Measurements from ENCODE around the gene ECE1.

Gene ECE1

DNA sequence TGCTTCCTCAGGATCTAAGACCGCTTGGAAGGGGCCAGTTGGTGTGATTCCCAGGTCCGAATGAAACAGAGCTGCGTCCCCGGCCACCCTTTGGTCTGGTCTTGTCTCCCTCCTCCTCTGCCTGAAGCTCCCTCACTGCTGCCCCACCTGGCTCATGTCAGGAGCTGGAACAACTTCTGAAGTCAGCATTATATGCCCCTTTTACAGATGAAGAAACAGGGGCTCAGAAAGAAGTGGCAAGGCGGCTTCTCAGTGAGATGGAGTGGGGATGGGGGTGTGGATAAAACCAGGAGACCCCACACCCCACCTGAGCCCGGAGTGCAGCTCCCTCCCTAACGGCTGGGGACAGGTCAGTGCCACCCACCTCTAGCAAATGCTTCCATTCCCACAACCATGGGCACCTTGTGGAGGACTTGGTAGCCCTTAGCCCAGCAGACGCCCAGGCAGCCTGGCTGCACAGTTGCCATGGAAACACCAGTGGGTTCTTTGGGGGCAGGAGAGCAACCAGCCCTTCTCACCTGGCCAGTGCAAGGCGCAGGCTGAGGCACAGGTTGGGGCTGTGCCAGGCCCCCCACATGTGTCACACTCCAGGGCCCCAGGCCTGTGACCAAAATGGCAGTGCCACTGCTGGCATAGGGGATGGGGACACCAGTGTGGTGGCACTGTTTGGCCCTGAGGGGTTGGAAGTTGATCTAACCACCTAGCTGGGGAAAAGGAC, 31.9 kb upstream of the ECE1 start:
- Histone ChIP-seq H3K4me3 (ENCODE audit: low read depth, low read length, poor library complexity, severe bottlenecking) (no peak overlapping the region), H3K4me2 (ENCODE audit: low read length) (no peak overlapping the region; the same call in 1 of the 2 replicates), H3F3A (ENCODE audit: insufficient read depth, low read length) (no peaks in the 10 kb centered on the region), H3K27ac (ENCODE audit: low read depth, low read length, poor library complexity, severe bottlenecking) (peak overlapping the region; percentile 23), H3K9ac (ENCODE audit: low read length) (no peak overlapping the region), H3K9me3 (ENCODE audit: low read length) (no peaks in the 10 kb centered on the region), H3K4me1 (ENCODE audit: insufficient read depth, low read length, severe bottlenecking) (peaks cover 73% of the 10 kb centered on the region), H2AFZ (ENCODE audit: low read length) (no peak overlapping the region), H3K9me2 (ENCODE audit: low read depth, low read length) (no peaks in the 10 kb centered on the region), H3K36me3 (ENCODE audit: insufficient read depth, low read length) (no peaks in the 10 kb centered on the region), H3K79me2 (ENCODE audit: insufficient read depth, low read length) (no peaks in the 10 kb centered on the region), H4K20me1 (ENCODE audit: insufficient read depth, low read length) (no peaks in the 10 kb centered on the region), H3K27me3 (ENCODE audit: insufficient read depth, low read length) (no peaks in the 10 kb centered on the region)
- TF ChIP-seq EZH2 (IDR thresholded peaks at IDR 0.05; ENCODE audit: borderline replicate concordance, low read length), result no peak
- TF ChIP-seq, protein P1, sequence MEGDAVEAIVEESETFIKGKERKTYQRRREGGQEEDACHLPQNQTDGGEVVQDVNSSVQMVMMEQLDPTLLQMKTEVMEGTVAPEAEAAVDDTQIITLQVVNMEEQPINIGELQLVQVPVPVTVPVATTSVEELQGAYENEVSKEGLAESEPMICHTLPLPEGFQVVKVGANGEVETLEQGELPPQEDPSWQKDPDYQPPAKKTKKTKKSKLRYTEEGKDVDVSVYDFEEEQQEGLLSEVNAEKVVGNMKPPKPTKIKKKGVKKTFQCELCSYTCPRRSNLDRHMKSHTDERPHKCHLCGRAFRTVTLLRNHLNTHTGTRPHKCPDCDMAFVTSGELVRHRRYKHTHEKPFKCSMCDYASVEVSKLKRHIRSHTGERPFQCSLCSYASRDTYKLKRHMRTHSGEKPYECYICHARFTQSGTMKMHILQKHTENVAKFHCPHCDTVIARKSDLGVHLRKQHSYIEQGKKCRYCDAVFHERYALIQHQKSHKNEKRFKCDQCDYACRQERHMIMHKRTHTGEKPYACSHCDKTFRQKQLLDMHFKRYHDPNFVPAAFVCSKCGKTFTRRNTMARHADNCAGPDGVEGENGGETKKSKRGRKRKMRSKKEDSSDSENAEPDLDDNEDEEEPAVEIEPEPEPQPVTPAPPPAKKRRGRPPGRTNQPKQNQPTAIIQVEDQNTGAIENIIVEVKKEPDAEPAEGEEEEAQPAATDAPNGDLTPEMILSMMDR (IDR thresholded peaks at IDR 0.05; ENCODE audit: low read length), result no peak

DNA sequence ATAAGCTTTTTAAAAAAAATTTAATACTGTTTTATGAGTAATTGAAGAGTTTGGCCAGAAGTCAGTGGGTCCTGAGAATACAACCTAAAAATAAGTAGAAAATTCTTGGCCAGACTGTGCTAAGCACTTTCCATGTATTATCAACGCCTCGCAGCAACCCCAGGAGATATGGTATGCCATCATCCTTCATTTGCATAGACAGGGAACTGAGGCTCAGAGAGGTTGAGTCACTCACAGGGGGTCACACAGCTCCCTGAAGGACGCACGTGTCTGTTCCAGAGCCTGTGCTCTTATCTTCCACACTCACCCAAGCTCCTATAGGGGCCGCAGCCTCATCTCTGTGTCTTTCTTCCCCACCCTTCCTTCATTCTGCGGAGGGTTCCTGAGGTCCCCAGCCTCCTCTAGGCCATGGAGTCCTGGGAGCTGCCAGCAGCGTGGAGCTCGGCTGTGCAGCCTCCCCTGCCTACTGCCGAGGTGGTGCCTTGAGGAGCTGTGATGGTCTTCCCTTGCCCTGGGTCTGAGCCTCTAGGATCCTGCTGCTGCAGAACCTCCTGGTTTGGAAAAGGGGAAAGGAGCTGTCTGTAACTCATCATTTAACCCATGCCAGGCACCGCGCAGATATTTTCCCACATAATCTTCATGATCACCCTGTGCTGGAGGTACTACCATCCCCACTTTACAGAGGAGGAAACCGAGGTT, 30.3 kb upstream of the ECE1 start:
- Histone ChIP-seq H3F3A (ENCODE audit: insufficient read depth, low read length) (no peaks in the 10 kb centered on the region), H3K9me2 (ENCODE audit: low read depth, low read length) (no peaks in the 10 kb centered on the region), H3K4me1 (ENCODE audit: insufficient read depth, low read length, severe bottlenecking) (peaks cover 58% of the 10 kb centered on the region), H3K79me2 (ENCODE audit: insufficient read depth, low read length) (no peaks in the 10 kb centered on the region), H3K4me3 (ENCODE audit: low read depth, low read length, poor library complexity, severe bottlenecking) (no peak overlapping the region), H3K27ac (ENCODE audit: low read depth, low read length, poor library complexity, severe bottlenecking) (no peak overlapping the region), H3K4me2 (ENCODE audit: low read length) (no peak overlapping the region), H3K27me3 (ENCODE audit: insufficient read depth, low read length) (no peaks in the 10 kb centered on the region), H2AFZ (ENCODE audit: low read length) (no peak overlapping the region), H4K20me1 (ENCODE audit: insufficient read depth, low read length) (no peaks in the 10 kb centered on the region), H3K9ac (ENCODE audit: low read length) (no peak overlapping the region), H3K9me3 (ENCODE audit: low read length) (no peaks in the 10 kb centered on the region), H3K36me3 (ENCODE audit: insufficient read depth, low read length) (no peaks in the 10 kb centered on the region)
- TF ChIP-seq EZH2 (IDR thresholded peaks at IDR 0.05; ENCODE audit: borderline replicate concordance, low read length), result no peak
- TF ChIP-seq, protein P1 (IDR thresholded peaks at IDR 0.05; ENCODE audit: low read length), result no peak

DNA sequence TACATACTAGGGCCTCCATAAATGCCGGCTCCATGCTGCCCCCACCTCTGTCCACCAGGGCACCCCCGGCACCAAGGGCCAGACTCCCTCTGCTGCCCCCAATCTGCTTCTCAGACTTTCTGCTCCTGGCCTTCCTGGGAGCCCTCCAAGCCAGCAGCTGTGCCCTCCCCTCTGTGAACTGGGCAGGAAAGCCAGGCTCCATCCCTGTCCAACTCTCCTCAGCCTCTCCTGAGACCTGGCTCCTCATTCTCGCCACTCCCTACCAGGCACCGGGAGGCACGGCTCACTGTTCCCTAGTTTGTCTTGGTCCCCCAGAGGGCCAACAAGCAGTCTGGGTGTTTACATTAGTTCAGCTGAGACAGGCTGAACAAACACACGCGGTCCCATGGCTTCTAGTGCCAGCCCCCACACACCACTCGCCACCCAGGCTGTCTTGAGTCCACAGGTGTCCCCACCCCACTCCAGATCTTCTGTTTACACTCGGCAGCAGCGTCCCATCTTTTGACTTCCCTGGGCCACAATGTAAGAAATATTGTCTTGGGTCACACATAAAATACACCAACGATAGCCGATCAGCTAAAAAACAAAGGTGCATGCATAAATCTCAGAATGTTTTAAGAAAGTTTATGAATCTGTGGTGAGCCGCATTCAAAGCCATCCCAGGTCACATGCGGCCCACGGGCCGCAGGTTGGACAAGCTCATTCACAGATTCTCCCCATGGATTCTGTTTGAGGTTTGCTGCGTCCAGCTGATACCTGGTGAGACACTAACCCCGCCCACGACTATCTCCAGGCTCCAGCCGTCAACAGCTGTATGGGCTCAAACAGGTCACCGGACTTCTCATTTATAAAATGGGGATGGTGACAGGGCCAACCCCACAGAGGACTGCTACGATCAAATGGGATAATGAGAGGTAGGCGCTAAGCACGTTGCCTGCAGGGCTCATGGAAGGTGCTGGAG, 29.5 kb upstream of the ECE1 start:
- Histone ChIP-seq H3K9me3 (ENCODE audit: low read length) (no peaks in the 10 kb centered on the region), H3K9ac (ENCODE audit: low read length) (no peak overlapping the region), H3K27me3 (ENCODE audit: insufficient read depth, low read length) (no peaks in the 10 kb centered on the region), H2AFZ (ENCODE audit: low read length) (no peak overlapping the region), H3K9me2 (ENCODE audit: low read depth, low read length) (no peaks in the 10 kb centered on the region), H3K4me1 (ENCODE audit: insufficient read depth, low read length, severe bottlenecking) (peaks cover 49% of the 10 kb centered on the region), H3K36me3 (ENCODE audit: insufficient read depth, low read length) (no peaks in the 10 kb centered on the region), H3F3A (ENCODE audit: insufficient read depth, low read length) (no peaks in the 10 kb centered on the region), H3K4me2 (ENCODE audit: low read length) (no peak overlapping the region), H3K4me3 (ENCODE audit: low read depth, low read length, poor library complexity, severe bottlenecking) (no peak overlapping the region), H3K79me2 (ENCODE audit: insufficient read depth, low read length) (no peaks in the 10 kb centered on the region), H4K20me1 (ENCODE audit: insufficient read depth, low read length) (no peaks in the 10 kb centered on the region), H3K27ac (ENCODE audit: low read depth, low read length, poor library complexity, severe bottlenecking) (peak overlapping the region; percentile 23)
- TF ChIP-seq, protein P1 (IDR thresholded peaks at IDR 0.05; ENCODE audit: low read length), result no peak
- TF ChIP-seq EZH2 (IDR thresholded peaks at IDR 0.05; ENCODE audit: borderline replicate concordance, low read length), result no peak
